ENCODE data around the gene HNRNPUL1. TPM values are rescaled to one million over a fixed set of nuclear protein-coding genes. Genes with fewer than 3 reads are reported as not detected.
A peak's percentile ranks its signal among the peaks of the same experiment; 100 is the strongest.
"Not testable (repeated sequence)": the region's sequence is repeated elsewhere in the genome, so short reads cannot be mapped to it uniquely, and the experiment has no call there.

The HNRNPUL1 gene
- total and polyA plus RNA-seq, 2 donors (not counting 3 experiments of a cell fraction or from before 2014, with no cell fraction given), result 83.2 to 261 TPM

DNA sequence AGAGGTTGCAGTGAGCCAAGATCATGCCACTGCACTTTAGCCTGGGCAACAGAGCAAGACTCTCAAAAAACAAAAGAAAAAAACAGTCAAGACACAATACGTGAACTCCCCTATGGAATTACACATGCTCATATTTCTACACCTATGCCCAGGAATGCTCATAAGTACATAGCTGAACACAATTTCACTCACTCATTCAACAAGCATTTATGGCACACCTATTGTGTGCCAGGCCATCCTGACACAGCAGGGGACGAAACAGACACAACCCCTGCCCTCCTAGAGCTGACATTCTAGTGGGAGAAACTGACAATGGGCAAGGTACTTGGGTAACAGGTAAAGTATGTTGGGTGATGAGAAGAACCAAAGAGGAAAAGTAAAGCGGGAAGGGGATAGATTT lies 35.7 kb upstream of the HNRNPUL1 start:
- dilution Hi-C loops (cut with MboI; ENCODE audit: extremely low pct_ligation_motif_present, low sequenced_read_pairs) (no loop called here), intact Hi-C loops (cut with micrococcal nuclease) (no loop called here)
- H3K27ac ChIP-seq (ENCODE audit: insufficient read depth, low read depth, low read length), result no peak overlapping the region
- H3K9me3 ChIP-seq (replicated peaks; ENCODE audit: control insufficient read depth, insufficient read depth, low read length), result no peaks in the 10 kb centered on the region
- CTCF ChIA-PET, result interaction anchor here (1.2 to 1.6 kb wide), 4 partner anchors 24 to 36 kb away, joined by 4 to 5 read pairs (median 4); partner anchors contain the start of gene HNRNPUL1
- H3K9me1 ChIP-seq (replicated peaks; ENCODE audit: control insufficient read depth, extremely low read depth, insufficient read depth, low read length), result no peaks in the 10 kb centered on the region
- H3K27me3 ChIP-seq (ENCODE audit: control insufficient read depth in 2 of 2, insufficient read depth in 2 of 2, low read length in 2 of 2), result no peaks in the 10 kb centered on the region
- no peak overlapping the region for H3K4me3 ChIP-seq (replicated peaks in 1 of 3; ENCODE audit: insufficient read depth in 1 of 3, low read depth in 1 of 3, low read length in 3 of 3)
- no peaks in the 10 kb centered on the region for H4K20me1 ChIP-seq (replicated peaks; ENCODE audit: control insufficient read depth, extremely low read depth, insufficient read depth, low read length)
- no peak overlapping the region for H2AFZ ChIP-seq (ENCODE audit: low read depth, low read length)
- H3K4me2 ChIP-seq (ENCODE audit: insufficient read depth, low read length), result no peak overlapping the region
- TF ChIP-seq, protein P1, sequence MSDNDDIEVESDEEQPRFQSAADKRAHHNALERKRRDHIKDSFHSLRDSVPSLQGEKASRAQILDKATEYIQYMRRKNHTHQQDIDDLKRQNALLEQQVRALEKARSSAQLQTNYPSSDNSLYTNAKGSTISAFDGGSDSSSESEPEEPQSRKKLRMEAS (IDR thresholded peaks at IDR 0.05; ENCODE audit: insufficient read depth, insufficient read length), result no peak
- peak; percentile 37 for TF ChIP-seq POLR2A (IDR thresholded peaks at IDR 0.05; ENCODE audit: low read depth, low read length)
- H3K9ac ChIP-seq (replicated peaks; ENCODE audit: extremely low read depth, insufficient read depth, low read length), result no peak overlapping the region
- FAIRE-seq, result no peak
- POLR2A ChIA-PET, result no interaction called here
- peaks cover 28% of the 10 kb centered on the region for H3K4me1 ChIP-seq (ENCODE audit: control insufficient read depth, extremely low read depth, insufficient read depth, low read length)
- no peak for DNase-seq (ENCODE audit: low read depth, low spot score)
- H3K36me3 ChIP-seq (ENCODE audit: control insufficient read depth in 2 of 2, extremely low read depth in 1 of 2, insufficient read depth in 2 of 2, low read length in 2 of 2), result peaks cover 2% of the 10 kb centered on the region in 2 experiments
- BruUV-seq (replicated peaks), result no TSS peak
- H3K79me2 ChIP-seq (ENCODE audit: control insufficient read depth, insufficient read depth, low read length), result peaks cover 43% of the 10 kb centered on the region

DNA sequence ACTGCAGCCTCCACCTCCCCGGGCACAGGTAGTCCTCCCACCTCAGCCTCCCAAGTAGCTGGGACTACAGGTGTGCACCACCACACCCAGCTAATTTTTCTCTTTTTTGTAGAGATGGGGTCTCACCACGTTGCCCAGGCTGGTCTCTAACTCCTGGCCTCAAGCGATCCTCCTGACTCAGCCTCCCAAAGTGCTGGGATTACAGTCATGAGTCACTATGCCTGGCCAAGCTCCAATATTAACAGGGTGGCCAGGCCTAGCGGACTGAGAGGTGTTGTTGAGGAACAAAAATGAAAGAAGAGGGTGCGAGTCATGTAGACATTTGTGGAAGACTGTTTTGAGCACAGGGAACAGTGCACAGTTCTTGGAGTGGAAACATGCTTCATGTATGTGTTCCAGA lies 34.8 kb upstream of the HNRNPUL1 start:
- peaks cover 37% of the 10 kb centered on the region for H3K79me2 ChIP-seq (ENCODE audit: control insufficient read depth, insufficient read depth, low read length)
- dilution Hi-C loops (cut with MboI; ENCODE audit: extremely low pct_ligation_motif_present, low sequenced_read_pairs); intact Hi-C loops (cut with micrococcal nuclease); H3K27me3 ChIP-seq (ENCODE audit: control insufficient read depth in 2 of 2, insufficient read depth in 2 of 2, low read length in 2 of 2); H2AFZ ChIP-seq (ENCODE audit: low read depth, low read length); H3K9me1 ChIP-seq (replicated peaks; ENCODE audit: control insufficient read depth, extremely low read depth, insufficient read depth, low read length); BruUV-seq (replicated peaks); H3K27ac ChIP-seq (ENCODE audit: insufficient read depth, low read depth, low read length); H3K9me3 ChIP-seq (replicated peaks; ENCODE audit: control insufficient read depth, insufficient read depth, low read length); H3K36me3 ChIP-seq (ENCODE audit: control insufficient read depth in 2 of 2, extremely low read depth in 1 of 2, insufficient read depth in 2 of 2, low read length in 2 of 2); DNase-seq (ENCODE audit: low read depth, low spot score); H3K4me2 ChIP-seq (ENCODE audit: insufficient read depth, low read length); POLR2A ChIA-PET; H3K9ac ChIP-seq (replicated peaks; ENCODE audit: extremely low read depth, insufficient read depth, low read length); H4K20me1 ChIP-seq (replicated peaks; ENCODE audit: control insufficient read depth, extremely low read depth, insufficient read depth, low read length); H3K4me3 ChIP-seq (replicated peaks in 1 of 3; ENCODE audit: insufficient read depth in 1 of 3, low read depth in 1 of 3, low read length in 3 of 3): not testable (repeated sequence)
- peak; percentile 69 for FAIRE-seq
- peaks cover 19% of the 10 kb centered on the region for H3K4me1 ChIP-seq (ENCODE audit: control insufficient read depth, extremely low read depth, insufficient read depth, low read length)
- CTCF ChIA-PET, result interaction anchor here (1.2 to 1.6 kb wide), 4 partner anchors 25 to 35 kb away, joined by 4 to 5 read pairs (median 4); partner anchors contain the start of gene HNRNPUL1

Data from endothelial cell of umbilical vein (primary cell).